ENCODE data around the gene PITPNC1.

PITPNC1 gene

GRCh38 chr17:67485666-67486065, 108.6 kb downstream of the PITPNC1 start:
- Histone ChIP-seq H3K4me1 (ENCODE audit: control insufficient read depth in 2 of 2, insufficient read depth in 1 of 2, low read depth in 1 of 2, low read length in 2 of 2) (peaks cover 4 to 7% of the 10 kb centered on the region in 2 donors), H3K9ac (ENCODE audit: low read depth, low read length, poor library complexity) (no peak overlapping the region), H3K18ac (ENCODE audit: low read length) (no peak overlapping the region), H2BK120ac (ENCODE audit: low read depth, low read length) (no peak overlapping the region), H2AK5ac (ENCODE audit: low read depth, low read length) (no peak overlapping the region), H2BK12ac (ENCODE audit: low read length) (no peak overlapping the region), H3K4me2 (ENCODE audit: insufficient read depth, low read length, poor library complexity, severe bottlenecking) (no peak overlapping the region), H3K4ac (ENCODE audit: low read length) (no peak overlapping the region), H2AFZ (ENCODE audit: low read length) (no peak overlapping the region), H3K27ac (replicated peaks; ENCODE audit: low read length) (no peak overlapping the region), H3K4me3 (ENCODE audit: low read length in 2 of 2) (no peak overlapping the region), H3K23ac (ENCODE audit: low read depth, low read length, poor library complexity) (no peak overlapping the region), H3K27me3 (ENCODE audit: control insufficient read depth in 3 of 3, insufficient read depth in 3 of 3, low read depth in 1 of 3, low read length in 3 of 3) (no peaks in the 10 kb centered on the region), H4K91ac (ENCODE audit: low read depth, low read length, poor library complexity) (no peak overlapping the region), H3K79me1 (ENCODE audit: low read depth, low read length) (no peaks in the 10 kb centered on the region), H3K14ac (ENCODE audit: low read length) (no peak overlapping the region), H2BK15ac (ENCODE audit: low read length) (no peak overlapping the region), H4K8ac (ENCODE audit: low read depth, low read length) (no peak overlapping the region), H3K36me3 (replicated peaks in 1 of 2; ENCODE audit: control insufficient read depth in 2 of 2, insufficient read depth in 2 of 2, low read length in 2 of 2) (no peaks in the 10 kb centered on the region), H3K9me3 (replicated peaks in 1 of 2; ENCODE audit: control insufficient read depth in 2 of 2, insufficient read depth in 1 of 2, low read depth in 1 of 2, low read length in 2 of 2) (no peaks in the 10 kb centered on the region), H2BK5ac (ENCODE audit: low read length) (no peak overlapping the region)
- no CpG with 5 or more reads among the region's 7 CpGs for WGBS, 2 donors (ENCODE audit: extremely low coverage in 2 of 2, insufficient read length in 2 of 2, insufficient replicate concordance in 1 of 2)
- DNase-seq (ENCODE audit: low spot score) = no peak

DNA sequence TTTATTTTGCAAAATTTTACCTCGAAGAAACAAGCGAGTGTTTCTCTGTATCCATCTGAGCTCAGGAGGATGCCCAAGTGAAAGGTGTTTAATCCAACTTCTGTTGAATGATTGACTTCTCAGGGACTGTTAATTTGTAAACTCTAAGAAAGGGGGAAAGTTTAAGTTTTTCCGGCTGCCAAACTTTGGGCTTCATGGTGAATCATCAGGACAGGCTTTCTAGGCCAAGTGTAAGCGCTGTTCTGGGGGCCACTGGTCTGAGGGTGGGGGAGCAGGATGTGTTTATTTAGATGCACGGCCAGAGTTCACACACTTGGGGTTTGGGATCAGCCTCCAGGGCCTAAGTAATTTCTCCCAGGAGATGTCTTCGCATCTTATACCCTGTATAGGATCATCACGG, 110.4 kb downstream of the PITPNC1 start:
- no peaks in the 10 kb centered on the region for H3K27me3 ChIP-seq (ENCODE audit: control insufficient read depth in 3 of 3, insufficient read depth in 3 of 3, low read depth in 1 of 3, low read length in 3 of 3)
- no peak overlapping the region for H2AFZ ChIP-seq (ENCODE audit: low read length)
- H2BK12ac ChIP-seq (ENCODE audit: low read length) = no peak overlapping the region
- no peak overlapping the region for H3K18ac ChIP-seq (ENCODE audit: low read length)
- H3K9me3 ChIP-seq (replicated peaks in 1 of 2; ENCODE audit: control insufficient read depth in 2 of 2, insufficient read depth in 1 of 2, low read depth in 1 of 2, low read length in 2 of 2) = no peaks in the 10 kb centered on the region
- no peak overlapping the region for H3K4me3 ChIP-seq (ENCODE audit: low read length in 2 of 2)
- no peak overlapping the region for H3K9ac ChIP-seq (ENCODE audit: low read depth, low read length, poor library complexity)
- no peak overlapping the region for H3K4me2 ChIP-seq (ENCODE audit: insufficient read depth, low read length, poor library complexity, severe bottlenecking)
- no peak overlapping the region for H3K27ac ChIP-seq (replicated peaks; ENCODE audit: low read length)
- H3K4ac ChIP-seq (ENCODE audit: low read length) = no peak overlapping the region
- no peak overlapping the region for H2AK5ac ChIP-seq (ENCODE audit: low read depth, low read length)
- peaks cover 6 to 11% of the 10 kb centered on the region in 2 donors for H3K4me1 ChIP-seq (ENCODE audit: control insufficient read depth in 2 of 2, insufficient read depth in 1 of 2, low read depth in 1 of 2, low read length in 2 of 2)
- H2BK15ac ChIP-seq (ENCODE audit: low read length) = no peak overlapping the region
- no peaks in the 10 kb centered on the region for H3K36me3 ChIP-seq (replicated peaks in 1 of 2; ENCODE audit: control insufficient read depth in 2 of 2, insufficient read depth in 2 of 2, low read length in 2 of 2)
- H4K8ac ChIP-seq (ENCODE audit: low read depth, low read length) = no peak overlapping the region
- DNase-seq (ENCODE audit: low spot score) = no peak
- no CpG with 5 or more reads among the region's 7 CpGs for WGBS, 2 donors (ENCODE audit: extremely low coverage in 2 of 2, insufficient read length in 2 of 2, insufficient replicate concordance in 1 of 2)
- no peak overlapping the region for H4K91ac ChIP-seq (ENCODE audit: low read depth, low read length, poor library complexity)
- H2BK5ac ChIP-seq (ENCODE audit: low read length) = no peak overlapping the region
- H3K14ac ChIP-seq (ENCODE audit: low read length) = no peak overlapping the region
- H2BK120ac ChIP-seq (ENCODE audit: low read depth, low read length) = no peak overlapping the region
- no peak overlapping the region for H3K23ac ChIP-seq (ENCODE audit: low read depth, low read length, poor library complexity)
- no peaks in the 10 kb centered on the region for H3K79me1 ChIP-seq (ENCODE audit: low read depth, low read length)

DNA sequence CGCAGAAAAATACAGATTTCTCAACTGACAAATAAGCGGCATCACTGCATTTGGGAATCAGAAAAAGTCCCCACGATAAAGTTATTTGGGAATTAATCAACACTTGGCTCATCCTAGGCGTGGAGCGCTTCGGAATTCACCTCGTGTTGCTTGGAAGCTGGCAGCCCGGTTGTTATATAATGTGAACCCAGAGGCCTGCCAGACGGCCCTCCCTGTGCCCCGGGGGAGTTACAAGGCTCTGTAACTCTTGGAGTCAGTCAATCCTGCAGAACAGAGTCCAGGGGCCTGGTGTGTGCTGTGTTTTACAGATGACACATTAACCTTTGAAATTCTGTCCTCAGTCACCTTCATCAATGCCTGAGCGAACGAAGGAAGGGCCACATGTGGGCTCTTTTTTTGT, 111.1 kb downstream of the PITPNC1 start:
- Histone ChIP-seq H3K27me3 (ENCODE audit: control insufficient read depth in 3 of 3, insufficient read depth in 3 of 3, low read depth in 1 of 3, low read length in 3 of 3) (no peaks in the 10 kb centered on the region), H2BK12ac (ENCODE audit: low read length) (no peak overlapping the region), H3K27ac (replicated peaks; ENCODE audit: low read length) (no peak overlapping the region), H3K79me1 (ENCODE audit: low read depth, low read length) (no peaks in the 10 kb centered on the region), H2AFZ (ENCODE audit: low read length) (no peak overlapping the region), H3K9me3 (replicated peaks in 1 of 2; ENCODE audit: control insufficient read depth in 2 of 2, insufficient read depth in 1 of 2, low read depth in 1 of 2, low read length in 2 of 2) (no peaks in the 10 kb centered on the region), H3K9ac (ENCODE audit: low read depth, low read length, poor library complexity) (no peak overlapping the region), H4K91ac (ENCODE audit: low read depth, low read length, poor library complexity) (no peak overlapping the region), H2BK120ac (ENCODE audit: low read depth, low read length) (no peak overlapping the region), H3K4me1 (ENCODE audit: control insufficient read depth in 2 of 2, insufficient read depth in 1 of 2, low read depth in 1 of 2, low read length in 2 of 2) (peaks cover 10 to 12% of the 10 kb centered on the region in 2 donors), H4K8ac (ENCODE audit: low read depth, low read length) (no peak overlapping the region), H3K23ac (ENCODE audit: low read depth, low read length, poor library complexity) (no peak overlapping the region), H3K4me3 (ENCODE audit: low read length in 2 of 2) (no peak overlapping the region), H3K4me2 (ENCODE audit: insufficient read depth, low read length, poor library complexity, severe bottlenecking) (no peak overlapping the region), H2BK15ac (ENCODE audit: low read length) (no peak overlapping the region), H3K18ac (ENCODE audit: low read length) (no peak overlapping the region), H3K4ac (ENCODE audit: low read length) (no peak overlapping the region), H3K14ac (ENCODE audit: low read length) (no peak overlapping the region), H2AK5ac (ENCODE audit: low read depth, low read length) (no peak overlapping the region), H3K36me3 (replicated peaks in 1 of 2; ENCODE audit: control insufficient read depth in 2 of 2, insufficient read depth in 2 of 2, low read length in 2 of 2) (no peaks in the 10 kb centered on the region), H2BK5ac (ENCODE audit: low read length) (no peak overlapping the region)
- WGBS, 2 donors (ENCODE audit: extremely low coverage in 2 of 2, insufficient read length in 2 of 2, insufficient replicate concordance in 1 of 2) = no CpG with 5 or more reads among the region's 12 CpGs
- no peak for DNase-seq (ENCODE audit: low spot score)

DNA sequence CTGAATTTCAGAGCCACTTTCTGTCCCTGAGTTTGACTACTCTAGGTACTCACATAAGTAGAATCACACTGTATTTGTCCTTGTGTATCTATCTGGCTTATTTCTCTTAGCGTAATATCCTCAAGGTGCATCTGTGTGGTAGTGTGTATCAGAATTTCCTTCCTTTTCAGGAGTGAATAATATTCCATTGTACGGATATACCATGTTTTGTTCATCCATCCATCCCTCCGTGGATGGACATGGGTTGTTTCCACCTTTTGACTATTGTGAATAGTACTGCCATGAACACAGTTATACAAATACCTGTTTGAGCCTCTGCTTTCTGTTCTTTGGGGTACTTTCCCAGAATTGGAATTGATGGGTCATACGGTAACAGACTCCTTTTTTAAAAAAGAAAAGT, 111.7 kb downstream of the PITPNC1 start:
- Histone ChIP-seq H3K9ac (ENCODE audit: low read depth, low read length, poor library complexity) (no peak overlapping the region), H2BK120ac (ENCODE audit: low read depth, low read length) (no peak overlapping the region), H2BK5ac (ENCODE audit: low read length) (no peak overlapping the region), H3K23ac (ENCODE audit: low read depth, low read length, poor library complexity) (no peak overlapping the region), H3K4me3 (ENCODE audit: low read length in 2 of 2) (no peak overlapping the region), H3K18ac (ENCODE audit: low read length) (no peak overlapping the region), H3K4me2 (ENCODE audit: insufficient read depth, low read length, poor library complexity, severe bottlenecking) (no peak overlapping the region), H2BK15ac (ENCODE audit: low read length) (no peak overlapping the region), H2AK5ac (ENCODE audit: low read depth, low read length) (no peak overlapping the region), H2BK12ac (ENCODE audit: low read length) (no peak overlapping the region), H3K4ac (ENCODE audit: low read length) (no peak overlapping the region), H3K9me3 (replicated peaks in 1 of 2; ENCODE audit: control insufficient read depth in 2 of 2, insufficient read depth in 1 of 2, low read depth in 1 of 2, low read length in 2 of 2) (no peaks in the 10 kb centered on the region), H2AFZ (ENCODE audit: low read length) (no peak overlapping the region), H4K91ac (ENCODE audit: low read depth, low read length, poor library complexity) (no peak overlapping the region), H3K27ac (replicated peaks; ENCODE audit: low read length) (no peak overlapping the region), H3K4me1 (ENCODE audit: control insufficient read depth in 2 of 2, insufficient read depth in 1 of 2, low read depth in 1 of 2, low read length in 2 of 2) (peaks cover 10 to 17% of the 10 kb centered on the region in 2 donors), H4K8ac (ENCODE audit: low read depth, low read length) (no peak overlapping the region), H3K79me1 (ENCODE audit: low read depth, low read length) (no peaks in the 10 kb centered on the region), H3K36me3 (replicated peaks in 1 of 2; ENCODE audit: control insufficient read depth in 2 of 2, insufficient read depth in 2 of 2, low read length in 2 of 2) (no peaks in the 10 kb centered on the region), H3K14ac (ENCODE audit: low read length) (no peak overlapping the region), H3K27me3 (ENCODE audit: control insufficient read depth in 3 of 3, insufficient read depth in 3 of 3, low read depth in 1 of 3, low read length in 3 of 3) (no peaks in the 10 kb centered on the region)
- WGBS, 2 donors (ENCODE audit: extremely low coverage in 2 of 2, insufficient read length in 2 of 2, insufficient replicate concordance in 1 of 2) = no CpG with 5 or more reads among the region's 4 CpGs
- DNase-seq (ENCODE audit: low spot score) = no peak

Measured in neuronal stem cell (in vitro differentiated cells).